GM19025 (cell line): Measurements from ENCODE around the gene MRPL44.

ENCODE experiments used
- ATAC-seq: cut with Tn5 transposase; IDR thresholded peaks from one replicate; pipeline ENCODE4 v1.9.1; 2021; ENCODE audit warnings: mild to moderate bottlenecking, low read depth, moderate library complexity; ENCODE audit not compliant: unreplicated experiment

The MRPL44 gene

GRCh38 chr2:223957092-223957851 lies at the start of gene MRPL44:
MRPL44 (plus strand) TSS chr2:223957463; CDS start chr2:223957473, 10 bp downstream.
- peak; percentile 82 for ATAC-seq

DNA sequence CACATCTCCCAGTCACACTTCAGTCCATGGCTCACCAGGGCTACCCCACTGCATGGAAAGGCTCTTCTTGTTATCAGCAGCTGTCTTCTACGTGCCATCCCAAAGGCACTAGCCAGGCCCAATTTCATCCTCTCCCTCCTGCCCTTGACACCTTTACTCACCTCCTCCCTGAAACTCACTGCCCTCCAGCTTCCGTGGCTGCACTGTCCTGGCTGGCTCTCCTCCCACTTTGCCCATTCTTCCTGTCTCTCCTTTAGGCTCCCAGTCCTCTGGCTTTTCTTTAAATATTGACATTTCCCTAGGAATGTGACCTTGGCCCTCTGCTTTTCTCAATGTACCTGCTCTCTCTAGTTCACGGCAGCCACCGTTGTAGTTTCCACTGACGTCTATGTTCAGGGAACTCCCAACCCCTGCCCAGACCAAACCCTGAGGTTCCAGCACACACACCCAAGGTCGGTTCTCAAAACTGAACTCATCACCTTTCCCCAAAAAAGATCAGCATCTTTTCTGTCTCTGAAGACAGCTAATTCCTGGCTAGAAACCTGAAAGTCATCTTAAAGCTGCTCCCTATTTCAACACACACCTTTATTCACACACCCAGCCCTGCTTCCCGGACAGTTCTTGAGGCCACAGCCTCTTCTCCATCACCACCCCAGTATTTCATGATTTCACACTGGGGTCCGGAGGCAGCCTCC lies 48.8 kb upstream of the MRPL44 start:
- no peak for ATAC-seq

GRCh38 chr2:223909001-223909741 lies 48.1 kb upstream of the MRPL44 start:
- no peak for ATAC-seq

DNA sequence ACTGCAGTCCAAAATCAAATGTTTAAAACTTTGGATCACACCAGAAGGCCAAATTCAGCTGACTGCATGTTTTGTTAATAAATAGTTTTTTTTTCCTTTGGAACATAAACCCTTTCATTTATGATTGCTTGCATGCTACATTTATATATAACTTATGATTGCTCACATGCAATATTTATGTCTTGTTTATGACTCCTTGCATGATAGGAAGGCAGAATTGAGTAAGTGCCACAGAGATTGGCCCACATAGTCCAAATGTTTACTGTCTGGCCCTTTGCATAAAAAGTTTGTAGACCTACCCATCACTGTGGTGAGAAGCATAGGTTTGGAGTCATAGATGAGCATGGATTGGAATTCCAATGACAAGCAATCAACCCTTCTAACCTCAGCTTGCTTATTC lies 42.9 kb upstream of the MRPL44 start:
- ATAC-seq = no peak

DNA sequence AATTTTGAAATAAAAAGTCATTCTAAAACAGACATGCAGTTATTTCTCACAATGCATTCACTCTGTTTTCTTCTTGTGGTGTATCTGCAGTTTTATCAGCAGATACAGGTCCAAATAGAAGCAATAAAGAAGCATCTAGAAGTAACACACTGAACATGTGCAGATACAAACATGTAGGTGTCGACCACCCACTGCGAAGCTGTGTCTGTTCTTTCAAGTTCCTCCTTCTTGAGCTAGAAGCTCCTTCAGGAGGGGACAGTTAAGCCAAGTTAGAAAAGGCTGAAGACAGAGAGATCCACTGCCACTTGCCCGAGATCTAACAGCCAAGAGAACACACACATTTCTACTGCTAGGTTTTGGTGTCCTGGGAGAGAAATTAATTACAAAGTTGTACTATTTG lies 42.2 kb upstream of the MRPL44 start:
- ATAC-seq = no peak

DNA sequence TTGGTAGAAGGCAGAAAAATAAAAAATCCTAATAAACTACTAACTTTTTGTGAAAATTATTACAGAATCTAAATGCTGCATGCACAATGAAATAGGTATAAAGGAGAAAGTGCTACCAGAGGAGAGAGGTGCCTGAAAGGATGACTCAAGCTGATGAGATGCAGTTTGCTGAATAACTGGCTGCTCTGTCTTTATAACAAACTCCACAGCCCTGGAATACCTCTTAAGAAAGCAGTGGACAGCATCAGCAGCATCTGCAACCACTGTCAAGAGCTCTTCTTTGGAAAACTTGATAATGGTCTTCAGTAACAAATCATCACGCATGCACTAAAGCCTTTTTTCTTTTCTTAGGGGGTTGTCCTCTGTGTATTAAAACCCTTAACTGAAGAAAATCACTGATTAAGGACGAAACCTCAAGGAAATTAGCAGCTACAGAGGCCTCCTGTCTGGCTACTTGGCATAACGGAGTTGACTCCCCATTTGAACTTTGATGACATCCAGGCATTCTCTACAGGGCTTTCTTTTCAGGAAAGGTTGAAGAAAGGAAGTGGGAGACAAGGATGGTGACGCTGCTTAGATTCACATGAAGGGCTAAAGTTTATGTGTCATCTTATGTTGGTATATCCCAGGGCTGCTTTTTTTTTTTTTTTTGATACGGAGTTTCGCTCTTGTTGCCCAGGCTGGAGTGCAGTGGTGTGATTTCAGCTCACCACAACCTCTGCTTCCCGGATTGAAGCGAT lies 40.9 kb upstream of the MRPL44 start:
- no peak for ATAC-seq

DNA sequence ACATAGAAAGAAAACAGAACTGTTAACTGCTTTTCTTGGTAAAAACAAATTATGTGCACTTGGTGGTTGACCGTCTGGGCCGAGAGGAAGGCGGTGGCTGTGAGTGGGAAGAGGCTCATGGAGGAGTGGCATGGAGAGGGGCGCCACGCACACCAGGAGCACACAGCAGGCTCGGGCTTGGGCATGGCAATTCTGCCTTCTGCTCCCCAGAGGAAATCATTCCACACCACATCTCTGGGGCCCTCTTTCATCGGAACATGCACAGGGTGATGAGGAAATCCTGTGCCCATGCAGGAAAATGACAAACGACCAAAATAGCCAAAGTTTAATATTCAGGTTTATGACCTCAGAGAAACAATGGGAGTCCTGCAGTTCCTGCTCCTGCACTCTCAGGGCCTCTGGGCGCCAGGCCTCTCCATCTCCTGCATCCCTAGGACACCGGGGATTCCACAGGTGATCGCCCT lies 38.6 kb upstream of the MRPL44 start:
- no peak for ATAC-seq

GRCh38 chr2:223920109-223920508 lies 37.2 kb upstream of the MRPL44 start:
- ATAC-seq = no peak

- no peak for ATAC-seq
Measured at GRCh38 chr2:223921204-223921603, 36.1 kb upstream of the MRPL44 start.

DNA sequence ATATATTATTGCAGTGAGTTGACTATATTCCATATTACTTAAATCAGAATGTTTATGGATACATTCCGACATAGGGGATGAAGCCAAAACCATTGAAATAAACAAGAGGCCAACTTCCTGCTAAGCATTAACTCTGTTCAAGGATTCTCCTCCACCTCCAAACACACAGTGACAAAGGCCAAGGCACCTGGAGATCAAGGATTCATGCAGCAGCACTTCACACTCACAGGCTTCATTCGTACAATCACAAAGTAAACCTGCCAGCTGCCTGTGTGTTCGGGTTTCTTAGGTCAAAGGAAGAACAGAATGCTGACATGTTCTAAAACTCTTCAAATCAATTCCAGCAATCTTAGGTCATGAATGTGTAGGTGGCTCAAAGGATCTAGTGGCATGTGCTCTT lies 35.0 kb upstream of the MRPL44 start:
- no peak for ATAC-seq

DNA sequence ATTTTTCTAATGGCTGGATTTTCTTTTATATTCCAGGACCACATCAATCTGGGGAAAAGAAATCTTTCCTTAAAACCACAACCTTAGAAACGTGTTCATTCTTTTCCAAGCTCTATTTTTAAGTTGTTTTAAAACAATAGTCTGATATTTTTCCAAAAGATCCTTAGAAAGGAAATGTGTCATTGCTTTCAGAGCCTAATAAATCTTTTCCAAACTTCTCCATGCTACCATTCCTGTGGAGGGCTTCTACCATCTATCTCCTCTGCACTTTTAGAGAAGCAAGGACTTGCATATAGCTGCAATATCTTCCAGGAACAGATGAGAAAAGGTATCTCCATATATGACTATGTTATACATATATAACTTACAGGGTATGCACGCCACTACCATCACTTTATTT lies 33.3 kb upstream of the MRPL44 start:
- no peak for ATAC-seq

GRCh38 chr2:223925106-223925505 lies 32.2 kb upstream of the MRPL44 start:
- ATAC-seq = no peak

DNA sequence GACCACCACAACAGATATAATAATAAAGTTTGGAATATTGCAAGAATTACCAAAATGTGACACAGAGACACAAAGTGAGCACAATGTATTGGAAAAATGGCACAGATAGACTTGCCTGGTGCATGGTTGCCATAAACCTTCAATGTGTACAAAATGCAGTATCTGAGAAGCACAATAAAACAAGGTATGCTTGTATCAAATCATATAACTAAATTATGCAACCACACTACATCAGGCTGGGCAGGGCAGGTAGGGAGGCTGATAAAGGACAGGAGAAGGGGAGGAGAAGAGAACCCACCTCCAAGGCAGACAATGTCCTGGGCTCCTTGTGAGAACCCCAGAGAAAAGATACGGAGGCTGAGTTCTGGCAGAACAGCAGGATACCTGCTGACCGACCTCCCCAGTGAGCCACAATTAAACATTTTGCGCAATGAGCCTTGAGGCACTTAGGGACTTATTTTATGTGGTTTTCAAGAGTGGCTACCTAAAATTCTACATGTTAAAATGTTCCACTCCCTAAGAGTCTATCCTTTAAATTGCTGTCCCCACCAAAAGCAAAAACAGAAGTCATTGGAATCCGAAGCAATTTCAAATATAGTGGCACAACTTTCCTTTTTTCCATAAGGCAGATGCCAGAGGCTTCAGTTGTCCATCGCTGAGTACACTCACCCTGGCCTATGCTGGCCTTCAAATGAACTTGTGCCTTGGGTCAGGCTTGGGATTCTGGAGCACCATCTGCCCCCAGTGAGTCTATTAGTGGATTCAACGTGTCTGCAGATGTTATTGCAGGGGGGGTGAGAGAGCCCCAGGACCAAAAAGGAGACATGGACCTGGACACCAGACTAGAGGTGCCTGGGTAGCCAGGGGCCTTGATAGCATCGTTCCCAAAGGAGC lies 28.9 kb upstream of the MRPL44 start:
- no peak for ATAC-seq

DNA sequence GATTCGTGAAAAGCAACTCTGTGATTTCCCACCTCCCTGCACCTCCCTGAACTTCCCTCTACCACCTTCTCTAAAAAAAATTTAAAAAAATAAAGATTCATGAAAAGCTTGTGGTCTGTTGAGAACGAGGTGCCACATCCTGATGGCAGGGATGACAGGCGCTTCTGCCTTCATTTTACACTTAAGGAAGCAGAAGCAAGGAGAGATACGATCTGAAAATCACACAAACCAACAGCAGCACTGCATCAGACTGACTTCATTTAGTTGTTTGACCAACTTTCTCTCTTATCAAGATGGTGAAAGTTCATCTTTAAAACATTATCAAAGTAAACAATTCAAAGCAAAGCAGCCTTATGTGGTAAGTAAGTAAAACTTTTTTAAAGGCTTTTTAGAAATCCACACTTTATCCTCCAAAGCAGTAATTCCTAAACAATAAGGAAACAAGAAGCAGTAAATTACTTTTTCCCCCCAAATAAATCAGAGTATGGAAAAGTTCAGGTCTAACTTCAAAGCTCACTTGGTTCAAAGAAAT lies 27.6 kb upstream of the MRPL44 start:
- ATAC-seq = no peak

GRCh38 chr2:223930103-223930976 lies 26.9 kb upstream of the MRPL44 start:
- no peak for ATAC-seq

- ATAC-seq = no peak
Measured at GRCh38 chr2:223932816-223933800, 24.2 kb upstream of the MRPL44 start.

DNA sequence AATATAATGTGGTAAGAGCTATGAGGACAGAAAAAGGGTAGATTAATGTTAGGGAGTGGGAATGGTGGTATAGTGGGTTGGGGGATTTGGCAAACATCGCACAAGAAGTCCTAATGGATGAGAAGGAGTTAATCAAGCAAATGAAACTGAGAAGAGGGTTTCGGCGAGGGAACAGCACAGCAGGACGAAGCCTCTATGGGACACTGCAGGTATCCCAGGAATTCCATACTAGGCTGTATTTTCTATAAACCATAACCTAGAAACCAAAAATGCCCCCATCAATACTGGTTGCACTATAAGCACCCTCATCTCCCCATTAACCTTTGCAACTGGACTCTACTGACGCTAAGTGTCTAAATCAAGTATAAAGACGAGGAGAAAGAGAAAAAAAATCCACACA lies 22.4 kb upstream of the MRPL44 start:
- ATAC-seq = no peak
